ENCODE measurements around the gene TUBGCP2.

TUBGCP2 gene

GRCh38 chr10:133338080-133339071 is 29.7 kb upstream of the TUBGCP2 start:
- H3K27ac ChIP-seq (ENCODE audit: poor library complexity, severe bottlenecking): no peak overlapping the region
- H3K4me3 ChIP-seq (ENCODE audit: severe bottlenecking): no peak overlapping the region
- no peak for TF ChIP-seq CTCF (IDR thresholded peaks at IDR 0.05; ENCODE audit: poor library complexity, severe bottlenecking)
- no peaks in the 10 kb centered on the region for H3K4me1 ChIP-seq (ENCODE audit: insufficient read depth, poor library complexity, severe bottlenecking)
- no peak for DNase-seq (ENCODE audit: low spot score)
- no peaks in the 10 kb centered on the region for H3K36me3 ChIP-seq (ENCODE audit: low read depth)
- H3K27me3 ChIP-seq (ENCODE audit: insufficient read depth, poor library complexity, severe bottlenecking): peaks cover 34% of the 10 kb centered on the region
- H3K9me3 ChIP-seq (ENCODE audit: severe bottlenecking): no peaks in the 10 kb centered on the region
- no peak for ATAC-seq (ENCODE audit: low read depth)

- H3K27ac ChIP-seq (ENCODE audit: poor library complexity, severe bottlenecking): no peak overlapping the region
- H3K27me3 ChIP-seq (ENCODE audit: insufficient read depth, poor library complexity, severe bottlenecking): peaks cover 40% of the 10 kb centered on the region
- no peak for DNase-seq (ENCODE audit: low spot score)
- no peaks in the 10 kb centered on the region for H3K36me3 ChIP-seq (ENCODE audit: low read depth)
- no peaks in the 10 kb centered on the region for H3K9me3 ChIP-seq (ENCODE audit: severe bottlenecking)
- no peak for ATAC-seq (ENCODE audit: low read depth)
- H3K4me1 ChIP-seq (ENCODE audit: insufficient read depth, poor library complexity, severe bottlenecking): no peaks in the 10 kb centered on the region
- no peak for TF ChIP-seq CTCF (IDR thresholded peaks at IDR 0.05; ENCODE audit: poor library complexity, severe bottlenecking)
- no peak overlapping the region for H3K4me3 ChIP-seq (ENCODE audit: severe bottlenecking)
Observed at GRCh38 chr10:133337370-133337725, 28.7 kb upstream of the TUBGCP2 start.

- Histone ChIP-seq H3K9me3 (ENCODE audit: severe bottlenecking) (no peaks in the 10 kb centered on the region), H3K27ac (ENCODE audit: poor library complexity, severe bottlenecking) (no peak within 1 kb of the TSS), H3K4me1 (ENCODE audit: insufficient read depth, poor library complexity, severe bottlenecking) (no peaks in the 10 kb centered on the region), H3K36me3 (ENCODE audit: low read depth) (no peaks in the 10 kb centered on the region), H3K4me3 (ENCODE audit: severe bottlenecking) (no peak within 1 kb of the TSS), H3K27me3 (ENCODE audit: insufficient read depth, poor library complexity, severe bottlenecking) (peaks cover 45% of the 10 kb centered on the region)
- ATAC-seq (ENCODE audit: low read depth) (peak; percentile 48; the same call in 2 of the 3 replicates), DNase-seq (ENCODE audit: low spot score) (no peak)
- no peak for TF ChIP-seq CTCF (IDR thresholded peaks at IDR 0.05; ENCODE audit: poor library complexity, severe bottlenecking)
Observed at GRCh38 chr10:133336577-133337369, 28.1 kb upstream of the TUBGCP2 start, which contains the start of gene CALY. Gene CALY (minus strand): TSS chr10:133336896. CDS start chr10:133328989, 7,907 bp downstream.

GRCh38 chr10:133336118-133336576 is 27.5 kb upstream of the TUBGCP2 start:
- H3K27me3 ChIP-seq (ENCODE audit: insufficient read depth, poor library complexity, severe bottlenecking): peaks cover 51% of the 10 kb centered on the region
- no peak; the same call in 2 of the 3 replicates for ATAC-seq (ENCODE audit: low read depth)

More at GRCh38 chr10:133336118-133336576, 27.5 kb upstream of the TUBGCP2 start:
- no peak for DNase-seq (ENCODE audit: low spot score)
- Histone ChIP-seq H3K9me3 (ENCODE audit: severe bottlenecking) (no peaks in the 10 kb centered on the region), H3K36me3 (ENCODE audit: low read depth) (no peaks in the 10 kb centered on the region), H3K4me1 (ENCODE audit: insufficient read depth, poor library complexity, severe bottlenecking) (no peaks in the 10 kb centered on the region), H3K27ac (ENCODE audit: poor library complexity, severe bottlenecking) (no peak overlapping the region), H3K4me3 (ENCODE audit: severe bottlenecking) (no peak overlapping the region)
- no peak for TF ChIP-seq CTCF (IDR thresholded peaks at IDR 0.05; ENCODE audit: poor library complexity, severe bottlenecking)
